Central memory CD8-positive, alpha-beta T cell (primary cell): ENCODE data around the gene GTF2H4.

Source experiments
- ATAC-seq: fragments of 150-1000 bp; cut with Tn5 transposase; replicated peaks from 2 replicates; pipeline ENCODE4 v1.10.0; 2022; ENCODE audit warnings: mild to moderate bottlenecking, moderate FRiP score, moderate number of reproducible peaks; ENCODE audit not compliant: poor library complexity, severe bottlenecking; ENCODE audit errors: extremely low read depth
- DNase-seq, 2 donors: peaks; one replicate each; pipeline ENCODE4 v3.0.0; 2021; ENCODE audit warnings: low spot score in 2 of 2
- H3K27ac Mint-ChIP-seq: one replicate; pipeline ENCODE4 v1.8.0; 2022; ENCODE audit warnings: low read depth, mild to moderate bottlenecking, moderate library complexity, mixed read lengths
- H3K27me3 Mint-ChIP-seq: one replicate; pipeline ENCODE4 v1.8.0; 2022; ENCODE audit warnings: mixed read lengths
- H3K36me3 Mint-ChIP-seq: one replicate; pipeline ENCODE4 v1.8.0; 2022; ENCODE audit warnings: mild to moderate bottlenecking, moderate library complexity, mixed read lengths; ENCODE audit not compliant: insufficient read depth
- H3K4me1 Mint-ChIP-seq: one replicate; pipeline ENCODE4 v1.8.0; 2022; ENCODE audit warnings: mixed read lengths
- H3K4me3 Mint-ChIP-seq: one replicate; pipeline ENCODE4 v1.8.0; 2022; ENCODE audit warnings: mild to moderate bottlenecking, moderate library complexity, mixed read lengths
- H3K9me3 Mint-ChIP-seq: one replicate; pipeline ENCODE4 v1.8.0; 2022; ENCODE audit warnings: mixed read lengths

GTF2H4 gene

GRCh38 chr6:30876039-30876730 is 31.8 kb upstream of the GTF2H4 start:
- DNase-seq (no peak), ATAC-seq (no peak)
- H3K4me3 Mint-ChIP-seq, result no peak overlapping the region
- H3K27me3 Mint-ChIP-seq, result peaks cover 12% of the 10 kb centered on the region
- peaks cover 3% of the 10 kb centered on the region for H3K36me3 Mint-ChIP-seq
- H3K9me3 Mint-ChIP-seq, result peaks cover 7% of the 10 kb centered on the region
- no peak overlapping the region for H3K27ac Mint-ChIP-seq
- peaks cover 9% of the 10 kb centered on the region for H3K4me1 Mint-ChIP-seq

GRCh38 chr6:30877419-30878262 is 30.4 kb upstream of the GTF2H4 start:
- H3K4me3 Mint-ChIP-seq, result peak overlapping the region; percentile 61
- peaks cover 9% of the 10 kb centered on the region for H3K4me1 Mint-ChIP-seq
- peak; percentile 68 for ATAC-seq

GRCh38 chr6:30879684-30880427 is 28.2 kb upstream of the GTF2H4 start:
- no peak overlapping the region for H3K4me3 Mint-ChIP-seq
- ATAC-seq, result no peak
- no peak for DNase-seq
- no peaks in the 10 kb centered on the region for H3K27me3 Mint-ChIP-seq
- H3K27ac Mint-ChIP-seq, result no peak overlapping the region
- H3K9me3 Mint-ChIP-seq, result no peaks in the 10 kb centered on the region
- H3K36me3 Mint-ChIP-seq, result peaks cover 1% of the 10 kb centered on the region
- H3K4me1 Mint-ChIP-seq, result peaks cover 21% of the 10 kb centered on the region

More at GRCh38 chr6:30877419-30878262, 30.4 kb upstream of the GTF2H4 start:
- H3K27me3 Mint-ChIP-seq, result no peaks in the 10 kb centered on the region
- peak; percentile 37 to 59 for DNase-seq
- no peak overlapping the region for H3K27ac Mint-ChIP-seq
- H3K9me3 Mint-ChIP-seq, result no peaks in the 10 kb centered on the region
- peaks cover 3% of the 10 kb centered on the region for H3K36me3 Mint-ChIP-seq

GRCh38 chr6:30880698-30881252 is 27.2 kb upstream of the GTF2H4 start:
- Mint-ChIP-seq H3K27ac (no peak overlapping the region), H3K4me1 (peaks cover 30% of the 10 kb centered on the region), H3K36me3 (peaks cover 4% of the 10 kb centered on the region), H3K4me3 (no peak overlapping the region), H3K9me3 (no peaks in the 10 kb centered on the region), H3K27me3 (no peaks in the 10 kb centered on the region)
- ATAC-seq (no peak), DNase-seq (no peak)

- Mint-ChIP-seq H3K4me3 (no peak overlapping the region), H3K4me1 (peaks cover 38% of the 10 kb centered on the region), H3K36me3 (peaks cover 4% of the 10 kb centered on the region), H3K27me3 (no peaks in the 10 kb centered on the region), H3K27ac (no peak overlapping the region), H3K9me3 (no peaks in the 10 kb centered on the region)
- no peak for DNase-seq
- ATAC-seq, result no peak
Measured at GRCh38 chr6:30881392-30882203, 26.4 kb upstream of the GTF2H4 start.

- Mint-ChIP-seq H3K27ac (no peak overlapping the region), H3K27me3 (no peaks in the 10 kb centered on the region), H3K4me1 (peaks cover 38% of the 10 kb centered on the region), H3K9me3 (no peaks in the 10 kb centered on the region), H3K4me3 (peak overlapping the region; percentile 79), H3K36me3 (peaks cover 4% of the 10 kb centered on the region)
- DNase-seq (no peak), ATAC-seq (no peak)
Measured at GRCh38 chr6:30882204-30882758, 25.7 kb upstream of the GTF2H4 start.

GRCh38 chr6:30882759-30883684 is 25.0 kb upstream of the GTF2H4 start:
- peak overlapping the region; percentile 87 for H3K27ac Mint-ChIP-seq
- no peak for DNase-seq
- no peaks in the 10 kb centered on the region for H3K9me3 Mint-ChIP-seq
- ATAC-seq, result no peak
- no peaks in the 10 kb centered on the region for H3K27me3 Mint-ChIP-seq
- peaks cover 3% of the 10 kb centered on the region for H3K36me3 Mint-ChIP-seq
- H3K4me3 Mint-ChIP-seq, result peak overlapping the region; percentile 79
- H3K4me1 Mint-ChIP-seq, result peaks cover 31% of the 10 kb centered on the region

- ATAC-seq (peak; percentile 73), DNase-seq (no peak)
- H3K4me3 Mint-ChIP-seq, result peak within 1 kb of the TSS; percentile 79
- peaks cover 2% of the 10 kb centered on the region for H3K36me3 Mint-ChIP-seq
- H3K4me1 Mint-ChIP-seq, result peaks cover 31% of the 10 kb centered on the region
- H3K27ac Mint-ChIP-seq, result peak within 1 kb of the TSS; percentile 87
- H3K27me3 Mint-ChIP-seq, result no peaks in the 10 kb centered on the region
- no peaks in the 10 kb centered on the region for H3K9me3 Mint-ChIP-seq
Measured at GRCh38 chr6:30883685-30884520, 24.1 kb upstream of the GTF2H4 start, which contains the start of gene DDR1. Gene DDR1, plus strand, starts transcription at chr6:30884519. Its CDS starts 4,211 bp downstream, at chr6:30888730.

GRCh38 chr6:30884521-30885480 is 23.2 kb upstream of the GTF2H4 start:
- H3K4me3 Mint-ChIP-seq, result peak overlapping the region; percentile 79
- DNase-seq (no peak), ATAC-seq (peak; percentile 62)
- H3K36me3 Mint-ChIP-seq, result peaks cover 2% of the 10 kb centered on the region
- peaks cover 31% of the 10 kb centered on the region for H3K4me1 Mint-ChIP-seq
- H3K27ac Mint-ChIP-seq, result peak overlapping the region; percentile 64
- no peaks in the 10 kb centered on the region for H3K9me3 Mint-ChIP-seq
- no peaks in the 10 kb centered on the region for H3K27me3 Mint-ChIP-seq
